K562 (cell line): ENCODE measurements around the gene GRHPR. TPM values are rescaled to one million over a fixed set of nuclear protein-coding genes. Genes with fewer than 3 reads are reported as not detected.
A peak's percentile ranks its signal among the peaks of the same experiment; 100 is the strongest.

Experiments used
- ATAC-seq: fragments of 200-7000 bp; cut with Tn5 transposase; 3 replicates; pipeline ENCODE4 v1.9.1; 2020; ENCODE audit warnings: moderate library complexity
- BruUV-seq: library from RNA; stranded (reverse); fragments of 400-500 nt; replicated peaks from 2 replicates; lab custom pipeline; 2021; lab: Mats Ljungman, UMichigan
- CTCF ChIA-PET: fragments of 300-600 bp; formaldehyde crosslinking; extraction: SDS; loops from one replicate; lab custom pipeline; 2021; ENCODE audit warnings: low intra/inter-chr PET ratio; lab: Yijun Ruan, JAX
- POLR2A ChIA-PET: fragments of 300-600, 350-650 bp; sonication (Branson Sonifier 250); formaldehyde crosslinking; extraction: SDS; loops from one replicate; lab custom pipeline; 2021; ENCODE audit warnings: antibody characterized with exemption, inconsistent platforms; lab: Yijun Ruan, JAX
- DNase-seq, 4 experiments: peaks; one replicate each; pipeline versions ENCODE4 v3.0.0 to v3.0.0-alpha.2; 2011 to 2018; ENCODE audit warnings: low spot score in 3 of 4, mixed read lengths in 3 of 4; ENCODE audit errors: extremely low read depth in 1 of 4
- FAIRE-seq: peaks from 2 replicates; lab custom pipeline; 2011; peaks lifted over from hg19 to GRCh38; lab: Jason Lieb, UNC
- H2AFZ ChIP-seq: 2 replicates; pipeline ENCODE4 v1.6.0; 2011; ENCODE audit warnings: low read depth, low read length, control low read depth, inconsistent platforms
- H3K27ac ChIP-seq: fragments of 200-600 bp; 3 replicates; pipeline ENCODE4 v1.8.0; 2011; ENCODE audit warnings: low read depth, mild to moderate bottlenecking, control low read depth, inconsistent platforms, low read length, moderate library complexity, mixed read lengths; ENCODE audit errors: extremely low read depth
- H3K27me3 ChIP-seq, 2 experiments: fragments of 300-600 bp in 1 of 2; 2 replicates in 1 of 2; 3 replicates in 1 of 2; pipeline versions ENCODE4 v1.6.0 to v1.8.0; 2011; ENCODE audit warnings: inconsistent platforms in 2 of 2, low read length in 2 of 2, mild to moderate bottlenecking in 1 of 2, mixed read lengths in 1 of 2, moderate library complexity in 1 of 2; ENCODE audit not compliant: control insufficient read depth in 2 of 2, insufficient read depth in 2 of 2
- H3K36me3 ChIP-seq: fragments of 300-600 bp; 3 replicates; pipeline ENCODE4 v1.8.0; 2011; ENCODE audit warnings: mild to moderate bottlenecking, low read length, inconsistent platforms; ENCODE audit not compliant: control insufficient read depth, insufficient read depth
- H3K4me1 ChIP-seq, 2 experiments: fragments of 200-600 bp in 1 of 2; replicated peaks in 1 of 2; 2 replicates in 1 of 2; 3 replicates in 1 of 2; pipeline versions ENCODE4 v1.5.1 to v1.8.0; 2011; ENCODE audit warnings: inconsistent platforms in 2 of 2, low read length in 2 of 2, mild to moderate bottlenecking in 1 of 2, mixed read lengths in 1 of 2, moderate library complexity in 1 of 2; ENCODE audit not compliant: control insufficient read depth in 2 of 2, insufficient read depth in 2 of 2
- H3K4me2 ChIP-seq: 2 replicates; pipeline ENCODE4 v1.6.1; 2011; ENCODE audit warnings: low read length, control low read depth, inconsistent platforms, mixed read lengths; ENCODE audit not compliant: insufficient read depth
- H3K4me3 ChIP-seq: fragments of 200-600 bp; sonication (generic), shearing (Covaris generic); 2 replicates; pipeline ENCODE4 v1.5.1; 2016; ENCODE audit warnings: control low read depth, inconsistent platforms
- H3K79me2 ChIP-seq: fragments of 200-600 bp; 3 replicates; pipeline ENCODE4 v1.8.0; 2011; ENCODE audit warnings: low read length, inconsistent platforms; ENCODE audit not compliant: control insufficient read depth, insufficient read depth
- H3K9ac ChIP-seq, 2 experiments: 2 replicates each; pipeline versions ENCODE4 v1.6.0 to v1.6.1; 2011; ENCODE audit warnings: low read depth in 2 of 2, low read length in 2 of 2, control low read depth in 1 of 2, inconsistent platforms in 1 of 2, mild to moderate bottlenecking in 1 of 2, mixed read lengths in 1 of 2; ENCODE audit not compliant: insufficient read depth in 1 of 2
- H3K9me1 ChIP-seq: one replicate; pipeline ENCODE4 v1.6.0; 2011; ENCODE audit warnings: inconsistent platforms, mild to moderate bottlenecking, low read length, moderate library complexity; ENCODE audit not compliant: control insufficient read depth, insufficient read depth
- H3K9me3 ChIP-seq: replicated peaks from 2 replicates; pipeline ENCODE4 v1.5.1; 2011; ENCODE audit warnings: low read depth, low read length, inconsistent platforms; ENCODE audit not compliant: control insufficient read depth, insufficient read depth
- H4K20me1 ChIP-seq: replicated peaks from 2 replicates; pipeline ENCODE4 v1.6.1; 2011; ENCODE audit warnings: low read length, inconsistent platforms, mixed read lengths; ENCODE audit not compliant: control insufficient read depth, insufficient read depth
- ATF1 ChIP-seq, 2 experiments: fragments of 450-650 bp in 1 of 2; IDR thresholded peaks; 2 replicates each; pipeline ENCODE4 v1.6.1; 2016; ENCODE audit warnings: missing compliant biosample characterization in 1 of 2, missing genetic modification characterization in 1 of 2
- BRF1 ChIP-seq: IDR thresholded peaks from 3 replicates; pipeline ENCODE4 v1.6.1; 2011; ENCODE audit warnings: borderline replicate concordance, mild to moderate bottlenecking; ENCODE audit not compliant: insufficient read length; ENCODE audit errors: extremely low read depth
- CBX3 ChIP-seq, 2 experiments: IDR thresholded peaks; 1 replicate in 1 of 2; 2 replicates in 1 of 2; pipeline ENCODE4 v1.6.1; 2012; ENCODE audit warnings: inconsistent platforms in 2 of 2, low read length in 2 of 2, borderline replicate concordance in 1 of 2, control low read depth in 1 of 2
- CTBP1 ChIP-seq: fragments of 450-650 bp; IDR thresholded peaks from 2 replicates; pipeline ENCODE4 v1.6.1; 2016; ENCODE audit warnings: borderline replicate concordance
- EHMT2 ChIP-seq: fragments of 450-650 bp; IDR thresholded peaks from 2 replicates; pipeline ENCODE4 v1.6.1; 2018; ENCODE audit warnings: antibody characterized with exemption
- ESRRA ChIP-seq: fragments of 450-650 bp; IDR thresholded peaks from 2 replicates; pipeline ENCODE4 v1.6.1; 2014; ENCODE audit warnings: low read depth, mild to moderate bottlenecking, moderate library complexity, borderline replicate concordance
- FOSL1 ChIP-seq: fragments of 200-800 bp; sonication (Bioruptor generic); conservative IDR thresholded peaks from 2 replicates; pipeline ENCODE4 v1.6.1; 2016; ENCODE audit warnings: missing genetic modification characterization, missing compliant biosample characterization
- FOXP1 ChIP-seq: sonication (generic); formaldehyde crosslinking; IDR thresholded peaks from 2 replicates; pipeline ENCODE4 v1.8.0; 2022; ENCODE audit warnings: mild to moderate bottlenecking, missing genetic modification reagents
- LARP7 ChIP-seq: fragments of 450-650 bp; IDR thresholded peaks from 2 replicates; pipeline ENCODE4 v1.6.1; 2016
- MAX ChIP-seq: sonication (generic); formaldehyde crosslinking; IDR thresholded peaks from 2 replicates; pipeline ENCODE4 v1.9.0; 2022; ENCODE audit warnings: mild to moderate bottlenecking, missing genetic modification reagents
- MIER1 ChIP-seq: fragments of 450-650 bp; IDR thresholded peaks from 2 replicates; pipeline ENCODE4 v1.6.1; 2016; ENCODE audit warnings: antibody characterized with exemption, mild to moderate bottlenecking, low read depth
- NEUROD1 ChIP-seq: fragments of 150-350 bp; IDR thresholded peaks from 2 replicates; pipeline ENCODE4 v1.6.1; 2014; ENCODE audit warnings: borderline replicate concordance, low read length, low read depth; ENCODE audit not compliant: partially characterized antibody
- NR1H2 ChIP-seq: sonication (generic); formaldehyde crosslinking; IDR thresholded peaks from 2 replicates; pipeline ENCODE4 v1.4.0; 2020; ENCODE audit warnings: mild to moderate bottlenecking, missing genetic modification reagents
- SMAD2 ChIP-seq: fragments of 150-350 bp; IDR thresholded peaks from 2 replicates; pipeline ENCODE4 v1.6.1; 2014; ENCODE audit warnings: low read depth, mild to moderate bottlenecking, low read length
- SMARCA4 ChIP-seq: fragments of 450-650 bp; IDR thresholded peaks from 2 replicates; pipeline ENCODE4 v1.6.1; 2016
- TAF1 ChIP-seq: IDR thresholded peaks from 2 replicates; pipeline ENCODE4 v1.6.1; 2011; ENCODE audit warnings: mild to moderate bottlenecking, low read length, moderate library complexity; ENCODE audit not compliant: insufficient read depth, control insufficient read depth, severe bottlenecking; ENCODE audit errors: extremely low read depth
- TFAP4 ChIP-seq: sonication (generic); formaldehyde crosslinking; IDR thresholded peaks from 2 replicates; pipeline ENCODE4 v1.8.0; 2022; ENCODE audit warnings: missing genetic modification reagents, mild to moderate bottlenecking, moderate library complexity, borderline replicate concordance
- XRCC5 ChIP-seq: fragments of 200-400 bp; formaldehyde crosslinking; IDR thresholded peaks from 2 replicates; pipeline ENCODE4 v1.6.1; 2017; ENCODE audit warnings: low read depth, mild to moderate bottlenecking, low read length
- ZNF134 ChIP-seq: fragments of 250-450 bp; sonication (Bioruptor Pico); conservative IDR thresholded peaks from 2 replicates; pipeline ENCODE4 v1.4.0; 2020
- ZNF274 ChIP-seq: IDR thresholded peaks from 2 replicates; pipeline ENCODE4 v1.6.1; 2011; ENCODE audit warnings: low read depth, mild to moderate bottlenecking, low read length, moderate library complexity, borderline replicate concordance
- ZSCAN32 ChIP-seq: fragments of 450-650 bp; formaldehyde crosslinking; IDR thresholded peaks from 2 replicates; pipeline ENCODE4 v1.4.0; 2020; ENCODE audit warnings: mild to moderate bottlenecking, moderate library complexity
- WGBS: fragments of 100-300 bp; shearing (Covaris generic); methylation state at CpG from one replicate; pipeline ENCODE4 v1.1.6; 2016; ENCODE audit warnings: low coverage, mixed read lengths; ENCODE audit not compliant: insufficient coverage; ENCODE audit errors: missing lambda C conversion rate; 5-methylcytosine and 5-hydroxymethylcytosine counted together
- in situ Hi-C: fragments of 300-500 bp; cut with MboI; formaldehyde crosslinking; loops from 4 replicates; pipeline ENCODE4 v1.15.0; 2018; ENCODE audit warnings: inconsistent platforms, mixed read lengths
- intact Hi-C: fragments of 100-400 bp; cut with micrococcal nuclease; formaldehyde crosslinking; loops from 2 replicates; pipeline ENCODE4 v1.14.2; 2022
- polyA plus RNA-seq, 8 experiments: library from polyadenylated mRNA; depleted of rRNA in 4 of 8; stranded (reverse) in 5 of 8; unstranded in 3 of 8; fragments of >200 nt; fragmentation: Nextera tagmentation in 2 of 8; fragmentation: Illumina TruSeq in 1 of 8; extraction: Ambion mirVana in 2 of 8; extraction: Trizol in 1 of 8; gene quantifications; 2 replicates each; pipeline versions ENCODE4 v1.2.1 to v1.2.3, GENCODE V29; 2011 to 2014; ENCODE audit warnings: inconsistent platforms in 1 of 8, missing spikeins in 1 of 8
- total RNA-seq, 7 experiments: library from RNA; depleted of rRNA in 6 of 7; stranded (reverse); fragments of >200 nt in 6 of 7; fragmentation: Illumina TruSeq in 2 of 7; extraction: Trizol in 2 of 7; gene quantifications; 2 replicates each; pipeline versions ENCODE4 v1.2.1 to v1.2.3, GENCODE V29; 2011 to 2021; ENCODE audit warnings: low replicate concordance in 1 of 7

Gene GRHPR
- total and polyA plus RNA-seq, 9 of the 15 experiments (the other 6 are each of a cell fraction or from before 2014, with no cell fraction given): 38.9 to 144 (median 120) TPM

GRCh38 chr9:37414503-37414943 is 8.0 kb upstream of the GRHPR start (continued):
- TF ChIP-seq BRF1: no peak
- TF ChIP-seq TAF1: no peak
- no peak for TF ChIP-seq ZNF274

DNA sequence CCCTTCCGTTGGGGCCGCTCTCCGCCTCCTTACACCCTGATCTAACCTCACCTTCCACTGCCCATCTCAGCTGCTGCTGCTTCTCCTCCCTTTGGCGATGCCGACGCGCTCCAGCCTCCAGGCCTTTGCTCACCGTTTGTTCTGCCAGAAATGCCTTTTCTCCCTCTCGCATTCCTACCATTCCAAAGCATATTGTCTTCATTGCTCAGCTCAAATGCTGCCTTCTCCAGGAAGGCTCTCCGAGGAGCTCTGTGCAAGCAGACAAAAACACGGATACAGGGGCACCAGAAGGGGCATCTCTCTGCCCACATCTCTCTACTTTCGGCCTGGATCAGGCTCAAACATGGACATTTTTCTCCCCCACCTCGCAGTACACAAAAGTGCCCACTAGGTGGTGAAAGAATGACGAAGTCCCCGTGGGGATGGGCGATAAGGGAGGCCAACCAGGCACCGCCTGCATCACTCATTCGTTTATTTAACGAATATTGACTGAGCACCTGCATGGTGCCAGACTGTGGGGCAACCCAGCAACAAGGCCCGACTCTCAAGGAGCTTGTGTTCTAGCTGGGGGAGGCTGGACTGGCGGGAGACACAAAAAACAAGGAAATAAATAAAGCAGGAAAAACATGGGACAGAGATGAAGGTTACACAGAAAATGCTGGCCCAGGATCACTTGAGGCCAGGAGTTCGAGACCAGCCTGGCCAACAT is 7.3 kb upstream of the GRHPR start:
- in situ Hi-C loops (no loop called here), intact Hi-C loops (no loop called here)
- ChIA-PET CTCF (interaction anchor here (0.6 to 1.9 kb wide), 2 partner anchors 96 to 107 kb away, joined by 3 to 6 read pairs; no protein-coding TSS in a partner anchor), POLR2A (interaction anchor here (1.2 kb wide), 1 partner anchor 10 kb away, joined by 3 read pairs; no protein-coding TSS in a partner anchor)
- no TSS peak for BruUV-seq
- Histone ChIP-seq H4K20me1 (no peaks in the 10 kb centered on the region), H3K4me1 (peaks cover 3 to 19% of the 10 kb centered on the region in 2 experiments; a peak in 4 of 5 replicates), H2AFZ (peak overlapping the region; percentile 85), H3K4me2 (peak overlapping the region; percentile 47; the same call in 1 of the 2 replicates), H3K27ac (no peak overlapping the region), H3K27me3 (no peaks in the 10 kb centered on the region), H3K79me2 (no peaks in the 10 kb centered on the region), H3K9ac (peak overlapping the region in 1 of 2 experiments; percentile 71; a peak in 2 of 4 replicates), H3K9me1 (no peaks in the 10 kb centered on the region), H3K9me3 (no peaks in the 10 kb centered on the region), H3K4me3 (no peak overlapping the region), H3K36me3 (no peaks in the 10 kb centered on the region)
- FAIRE-seq (peak; percentile 98), ATAC-seq (peak; percentile 78), DNase-seq (peak; percentile 88 to 90 (median 89))
- 17% methylated on average over 22 of the region's 22 CpGs for WGBS
- TF ChIP-seq SMARCA4: 0 out of 2 replicates have a peak, but pooled peaks have one; percentile 28
- TF ChIP-seq NR1H2: no peak
- TF ChIP-seq ZNF134 (CRISPR knock-in tag): no peak
- 0 out of 2 replicates have a peak, but pooled peaks have one; percentile 42 for TF ChIP-seq FOXP1 (CRISPR knock-in tag)
- peak; percentile 79; the same call in 1 of the 2 replicates for TF ChIP-seq XRCC5
- TF ChIP-seq MIER1: no peak
- no peak for TF ChIP-seq MAX (CRISPR knock-in tag)
- peak; percentile 3; the same call in 1 of the 2 replicates for TF ChIP-seq FOSL1
- TF ChIP-seq ESRRA: 0 out of 2 replicates have a peak, but pooled peaks have one; percentile 14
- no peak for TF ChIP-seq ATF1 (CRISPR knock-in tag; IDR thresholded peaks at IDR 0.05)
- TF ChIP-seq ATF1 (tag; IDR thresholded peaks at IDR 0.05): peak; percentile 91
- 0 out of 2 replicates have a peak, but pooled peaks have one; percentile 40 for TF ChIP-seq TFAP4 (CRISPR knock-in tag)
- 0 out of 2 replicates have a peak, but pooled peaks have one; percentile 7 for TF ChIP-seq EHMT2
- peak in 1 of 2 experiments; percentile 49; a peak in 2 of 3 replicates for TF ChIP-seq CBX3 (IDR thresholded peaks at IDR 0.05; ENCODE audit: borderline replicate concordance in 1 of 2, low read length in 2 of 2)
- TF ChIP-seq ZSCAN32 (CRISPR knock-in tag): no peak
- peak; percentile 38 for TF ChIP-seq NEUROD1
- no peak for TF ChIP-seq SMAD2
- TF ChIP-seq LARP7: no peak
- peak; percentile 85; the same call in 1 of the 2 replicates for TF ChIP-seq CTBP1
